GM12878 (cell line): ENCODE data around the gene DNAJC11. TPM values are rescaled to one million over a fixed set of nuclear protein-coding genes. Genes with fewer than 3 reads are reported as not detected.

Source experiments
- ATAC-seq: fragments of 200-7000 bp; cut with Tn5 transposase; 3 replicates; pipeline ENCODE4 v1.9.1; 2020; ENCODE audit warnings: mild to moderate bottlenecking, moderate library complexity
- BruUV-seq: library from RNA; stranded (reverse); fragments of 400-500 nt; replicated peaks from 2 replicates; lab custom pipeline; 2021; lab: Mats Ljungman, UMichigan
- CTCF ChIA-PET: fragments of 300-600 bp; sonication (Branson Sonifier 250); formaldehyde crosslinking; extraction: SDS; loops from one replicate; lab custom pipeline; 2021; ENCODE audit warnings: inconsistent platforms; lab: Yijun Ruan, JAX
- POLR2A ChIA-PET: fragments of 350-600 bp; formaldehyde crosslinking; extraction: SDS; loops from one replicate; lab custom pipeline; 2021; ENCODE audit warnings: inconsistent platforms; lab: Charles Lee
- RAD21 ChIA-PET: fragments of 300-600 bp; sonication (Branson Sonifier 250); formaldehyde crosslinking; loops from one replicate; lab custom pipeline; 2023; ENCODE audit warnings: antibody characterized with exemption; ENCODE audit not compliant: unreplicated experiment; lab: Charles Lee
- SMC1A ChIA-PET: fragments of 300-600 bp; sonication (Branson Sonifier 250); formaldehyde crosslinking; loops from one replicate; lab custom pipeline; 2023; ENCODE audit not compliant: unreplicated experiment, uncharacterized antibody; lab: Charles Lee
- DNase-seq: peaks from one replicate; pipeline ENCODE4 v3.0.0-alpha.2; 2011; ENCODE audit warnings: low read depth, low spot score
- FAIRE-seq: peaks from 3 replicates; lab custom pipeline; 2011; peaks lifted over from hg19 to GRCh38; lab: Jason Lieb, UNC
- H2AFZ ChIP-seq: 2 replicates; pipeline ENCODE4 v1.6.0; 2011; ENCODE audit warnings: low read depth, low read length, control low read depth; ENCODE audit not compliant: control insufficient read depth
- H3K27ac ChIP-seq: 2 replicates; pipeline ENCODE4 v1.5.1; 2011; ENCODE audit warnings: control low read depth; ENCODE audit not compliant: control insufficient read depth, insufficient read depth
- H3K27me3 ChIP-seq, 2 experiments: replicated peaks in 1 of 2; 2 replicates each; pipeline versions ENCODE4 v1.6.0 to v1.6.1; 2011; ENCODE audit warnings: low read length in 1 of 2; ENCODE audit not compliant: control insufficient read depth in 2 of 2, insufficient read depth in 2 of 2
- H3K36me3 ChIP-seq, 2 experiments: 2 replicates each; pipeline ENCODE4 v1.5.1; 2011; ENCODE audit warnings: low read length in 1 of 2; ENCODE audit not compliant: control insufficient read depth in 2 of 2, insufficient read depth in 2 of 2
- H3K4me1 ChIP-seq: 2 replicates; pipeline ENCODE4 v1.6.1; 2011; ENCODE audit warnings: mild to moderate bottlenecking, low read length, moderate library complexity, mixed read lengths; ENCODE audit not compliant: control insufficient read depth, insufficient read depth
- H3K4me2 ChIP-seq: 2 replicates; pipeline ENCODE4 v1.6.0; 2011; ENCODE audit warnings: control low read depth; ENCODE audit not compliant: control insufficient read depth, insufficient read depth
- H3K4me3 ChIP-seq: fragments of 200-600 bp; sonication (generic); 2 replicates; pipeline ENCODE4 v1.5.1; 2016
- H3K79me2 ChIP-seq: 2 replicates; pipeline ENCODE4 v1.6.0; 2011; ENCODE audit warnings: low read length; ENCODE audit not compliant: control insufficient read depth, insufficient read depth
- H3K9ac ChIP-seq: 2 replicates; pipeline ENCODE4 v1.8.0; 2011; ENCODE audit warnings: low read length, control low read depth, mixed read lengths; ENCODE audit not compliant: control insufficient read depth, insufficient read depth
- H3K9me3 ChIP-seq: replicated peaks from 3 replicates; pipeline ENCODE4 v1.5.1; 2011; ENCODE audit warnings: mild to moderate bottlenecking, low read length; ENCODE audit not compliant: control insufficient read depth, insufficient read depth
- H4K20me1 ChIP-seq: 2 replicates; pipeline ENCODE4 v1.6.0; 2011; ENCODE audit not compliant: control insufficient read depth, insufficient read depth
- KAT2A ChIP-seq: conservative IDR thresholded peaks from 2 replicates; pipeline ENCODE4 v1.6.1; 2011; ENCODE audit warnings: low read depth, low read length; ENCODE audit not compliant: control insufficient read depth
- LARP7 ChIP-seq: fragments of 450-650 bp; IDR thresholded peaks from 2 replicates; pipeline ENCODE4 v1.6.1; 2017; ENCODE audit warnings: mild to moderate bottlenecking
- MYC ChIP-seq: IDR thresholded peaks from 2 replicates; pipeline ENCODE4 v1.6.1; 2011; ENCODE audit warnings: mild to moderate bottlenecking, low read length, moderate library complexity, inconsistent platforms; ENCODE audit not compliant: insufficient read depth, insufficient replicate concordance, insufficient read length, severe bottlenecking
- NFYA ChIP-seq: IDR thresholded peaks from 2 replicates; pipeline ENCODE4 v1.6.1; 2011; ENCODE audit warnings: low read depth, mild to moderate bottlenecking, low read length, improper control_type of control experiment, borderline replicate concordance
- RAD21 ChIP-seq: IDR thresholded peaks from 2 replicates; pipeline ENCODE4 v1.6.1; 2011; ENCODE audit warnings: mild to moderate bottlenecking, low read depth, low read length, moderate library complexity; ENCODE audit not compliant: insufficient read depth
- SMC3 ChIP-seq: IDR thresholded peaks from 2 replicates; pipeline ENCODE4 v1.6.1; 2011; ENCODE audit warnings: low read length, improper control_type of control experiment, borderline replicate concordance
- whole genome bisulfite sequencing: methylation state at CpG from one replicate; pipeline ENCODE4 v1.1.6; 2016; ENCODE audit warnings: low lambda C conversion rate; ENCODE audit not compliant: insufficient replicate concordance, insufficient coverage; ENCODE audit errors: missing lambda C conversion rate; 5-methylcytosine and 5-hydroxymethylcytosine counted together
- in situ Hi-C: fragments of 300-500 bp; cut with MboI; formaldehyde crosslinking; loops from 9 replicates; pipeline ENCODE4 v1.14.3; 2018; ENCODE audit warnings: mixed read lengths
- intact Hi-C: fragments of 100-400 bp; cut with micrococcal nuclease; formaldehyde crosslinking; loops from one replicate; pipeline ENCODE4 v1.14.2; 2022; ENCODE audit not compliant: unreplicated experiment
- polyA plus RNA-seq, 11 experiments: library from polyadenylated mRNA; depleted of rRNA in 4 of 11; unstranded in 6 of 11; stranded (reverse) in 5 of 11; fragments of >200 nt; fragmentation: Nextera tagmentation in 4 of 11; fragmentation: Illumina TruSeq in 1 of 11; extraction: Ambion mirVana in 4 of 11; extraction: Trizol in 1 of 11; gene quantifications; 1 replicate in 1 of 11; 2 replicates in 10 of 11; pipeline versions ENCODE4 v1.2.1 to v1.2.3, GENCODE V29; 2011 to 2016; ENCODE audit warnings: inconsistent platforms in 2 of 11, missing spikeins in 2 of 11, low read depth in 1 of 11
- total RNA-seq, 4 experiments: library from RNA; depleted of rRNA in 3 of 4; stranded (reverse); fragments of >200 nt in 3 of 4; fragmentation: Illumina TruSeq in 1 of 4; extraction: Trizol in 1 of 4; gene quantifications; 2 replicates each; pipeline versions ENCODE4 v1.2.1 to v1.2.3, GENCODE V29; 2013 to 2021
- TF ChIP-seq, protein P1 (sequence below): IDR thresholded peaks from 2 replicates; pipeline ENCODE4 v1.6.1; 2011; ENCODE audit warnings: low read depth, mild to moderate bottlenecking, low read length, moderate library complexity, borderline replicate concordance; ENCODE audit errors: extremely low read depth
- TF ChIP-seq, protein P2 (sequence below), 3 experiments: IDR thresholded peaks in 2 of 3; conservative IDR thresholded peaks in 1 of 3; 2 replicates each; pipeline ENCODE4 v1.5.1; 2011; ENCODE audit warnings: low read depth in 3 of 3, low read length in 3 of 3, mild to moderate bottlenecking in 3 of 3, control low read depth in 2 of 3, moderate library complexity in 2 of 3, inconsistent platforms in 1 of 3, mixed read lengths in 1 of 3; ENCODE audit not compliant: control insufficient read depth in 2 of 3, insufficient read depth in 1 of 3; ENCODE audit errors: extremely low read depth in 1 of 3

The DNAJC11 gene
- total and polyA plus RNA-seq, 10 of the 15 experiments (the other 5 are each of a cell fraction or from before 2014, with no cell fraction given): 5.0 to 58.8 (median 39.5) TPM

DNA sequence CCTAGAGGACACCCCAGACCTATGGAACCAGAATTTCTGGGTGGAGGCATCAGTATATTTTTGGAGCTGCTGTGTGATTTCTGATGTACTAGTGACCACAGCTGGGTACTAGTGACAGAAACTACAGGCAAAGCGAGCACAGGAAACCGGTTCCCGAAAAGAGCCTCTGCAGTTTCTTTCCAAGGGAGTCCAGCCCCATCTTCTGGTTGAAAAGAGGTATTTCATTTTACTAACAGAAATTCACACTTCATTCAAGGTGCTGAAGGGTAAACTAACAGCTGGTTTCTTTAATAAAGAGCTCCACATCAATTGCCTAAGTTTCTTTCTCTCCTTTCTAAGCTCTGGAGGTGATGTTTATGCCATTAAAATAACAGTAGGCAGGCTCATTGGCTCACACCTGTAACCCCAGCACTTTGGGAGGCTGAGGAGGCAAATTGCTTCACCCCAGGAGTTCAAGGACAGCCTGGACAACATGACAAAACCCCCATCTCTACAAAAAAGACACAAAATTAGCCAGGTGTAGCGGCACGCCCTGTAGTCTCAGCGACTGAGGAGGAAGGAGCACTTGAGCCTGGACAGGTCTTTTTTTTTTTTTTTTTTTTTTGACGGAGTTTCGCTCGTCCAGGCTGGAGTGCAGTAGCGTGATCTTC lies 55.0 kb downstream of the DNAJC11 start:
- H3K9me3 ChIP-seq: no peaks in the 10 kb centered on the region
- peak; percentile 69 for FAIRE-seq
- TF ChIP-seq NFYA (no peak), RAD21 (peak; percentile 75), SMC3 (peak; percentile 47; the same call in 1 of the 2 replicates), LARP7 (no peak), MYC (no peak), KAT2A (no peak)
- TF ChIP-seq, protein P1, sequence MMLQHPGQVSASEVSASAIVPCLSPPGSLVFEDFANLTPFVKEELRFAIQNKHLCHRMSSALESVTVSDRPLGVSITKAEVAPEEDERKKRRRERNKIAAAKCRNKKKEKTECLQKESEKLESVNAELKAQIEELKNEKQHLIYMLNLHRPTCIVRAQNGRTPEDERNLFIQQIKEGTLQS: no peak
- TF ChIP-seq, protein P2, sequence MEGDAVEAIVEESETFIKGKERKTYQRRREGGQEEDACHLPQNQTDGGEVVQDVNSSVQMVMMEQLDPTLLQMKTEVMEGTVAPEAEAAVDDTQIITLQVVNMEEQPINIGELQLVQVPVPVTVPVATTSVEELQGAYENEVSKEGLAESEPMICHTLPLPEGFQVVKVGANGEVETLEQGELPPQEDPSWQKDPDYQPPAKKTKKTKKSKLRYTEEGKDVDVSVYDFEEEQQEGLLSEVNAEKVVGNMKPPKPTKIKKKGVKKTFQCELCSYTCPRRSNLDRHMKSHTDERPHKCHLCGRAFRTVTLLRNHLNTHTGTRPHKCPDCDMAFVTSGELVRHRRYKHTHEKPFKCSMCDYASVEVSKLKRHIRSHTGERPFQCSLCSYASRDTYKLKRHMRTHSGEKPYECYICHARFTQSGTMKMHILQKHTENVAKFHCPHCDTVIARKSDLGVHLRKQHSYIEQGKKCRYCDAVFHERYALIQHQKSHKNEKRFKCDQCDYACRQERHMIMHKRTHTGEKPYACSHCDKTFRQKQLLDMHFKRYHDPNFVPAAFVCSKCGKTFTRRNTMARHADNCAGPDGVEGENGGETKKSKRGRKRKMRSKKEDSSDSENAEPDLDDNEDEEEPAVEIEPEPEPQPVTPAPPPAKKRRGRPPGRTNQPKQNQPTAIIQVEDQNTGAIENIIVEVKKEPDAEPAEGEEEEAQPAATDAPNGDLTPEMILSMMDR (IDR thresholded peaks at IDR 0.05 in 2 of 3, conservative IDR thresholded peaks at IDR 0.05 in 1 of 3; ENCODE audit: control insufficient read depth in 2 of 3, extremely low read depth in 1 of 3, insufficient read depth in 1 of 3, low read depth in 3 of 3, low read length in 3 of 3): peak; percentile 50 to 72 (median 54)
- TF ChIP-seq, all 136 proteins: peak for 3
- SMC1A ChIA-PET: interaction anchor here (0.8 to 1.2 kb wide), 3 partner anchors 9 to 400 kb away, joined by 3 read pairs; no protein-coding TSS in a partner anchor
- intact Hi-C loops (loop anchor here (2.0 kb wide), 1 partner anchor 162 kb away; no protein-coding TSS in a partner anchor), in situ Hi-C loops (no loop called here)
- Histone ChIP-seq H2AFZ (no peak overlapping the region), H3K4me1 (no peaks in the 10 kb centered on the region), H4K20me1 (no peaks in the 10 kb centered on the region; the same call in 1 of the 2 replicates), H3K9ac (no peak overlapping the region), H3K36me3 (peaks cover 14 to 19% of the 10 kb centered on the region in 2 experiments), H3K27me3 (no peaks in the 10 kb centered on the region), H3K27ac (no peak overlapping the region), H3K4me3 (no peak overlapping the region), H3K79me2 (no peaks in the 10 kb centered on the region), H3K4me2 (no peak overlapping the region)
- WGBS: 72% methylated on average over 9 of the region's 10 CpGs
- POLR2A ChIA-PET: interaction anchor here (0.6 kb wide), 1 partner anchor 109 kb away, joined by 12 read pairs; no protein-coding TSS in a partner anchor
- TSS peak; percentile 45 for BruUV-seq
- CTCF ChIA-PET: interaction anchor here (0.7 to 3.5 kb wide), 18 partner anchors 9 to 171 kb away, joined by 3 to 19 read pairs (median 4); partner anchors contain the start of genes NOL9, PLEKHG5, TAS1R1 and THAP3
- ATAC-seq: peak; percentile 61
- DNase-seq: no peak
- RAD21 ChIA-PET: interaction anchor here (0.8 to 2.0 kb wide), 3 partner anchors 67 to 156 kb away, joined by 3 to 5 read pairs (median 4); partner anchors contain the start of genes PLEKHG5 and ZBTB48
